ENCODE results near the gene KHK. TPM values are rescaled to one million over a fixed set of nuclear protein-coding genes. Genes with fewer than 3 reads are reported as not detected.

The KHK gene
- total RNA-seq, 1 donor from 2014 or later, result 0.85 TPM

DNA sequence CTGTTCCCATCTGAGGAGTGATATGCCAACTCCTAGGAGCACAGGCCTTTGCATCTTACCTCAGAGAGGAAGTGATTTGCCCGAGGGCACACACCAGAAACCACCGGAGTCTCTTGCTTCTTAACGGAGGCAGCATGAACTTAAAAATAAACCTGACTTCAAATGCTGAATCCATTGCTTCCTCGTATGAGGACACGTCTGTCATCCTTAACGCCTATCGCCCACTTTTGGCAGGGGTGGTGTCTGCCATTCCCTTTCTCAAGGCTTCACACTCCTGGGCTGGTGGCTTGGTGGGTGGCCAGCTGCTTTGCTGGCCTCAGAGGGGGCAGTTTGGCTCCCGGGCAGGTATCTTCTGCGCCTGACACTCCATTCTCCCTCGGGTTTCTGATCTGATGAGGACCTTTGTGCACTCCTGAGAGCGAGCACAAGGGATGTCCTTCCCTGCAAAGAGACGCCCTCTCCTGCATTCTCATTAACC, 48.9 kb downstream of the KHK start:
- no peak for TF ChIP-seq CTCF (IDR thresholded peaks at IDR 0.05)
- Histone ChIP-seq H3K4me3 (no peak overlapping the region), H3K36me3 (peaks cover 16 to 18% of the 10 kb centered on the region in 2 donors), H3K27me3 (no peaks in the 10 kb centered on the region), H3K27ac (no peak overlapping the region), H3K4me1 (peaks cover 5 to 11% of the 10 kb centered on the region in 2 donors), H3K9me3 (no peaks in the 10 kb centered on the region)
- intact Hi-C loops (cut with DNase I), result loop anchor here (2.0 to 10.0 kb wide), 2 partner anchors 81 to 359 kb away; partner anchors contain the start of genes CAD, FNDC4 and GCKR
- DNase-seq (ENCODE audit: low spot score in 2 of 2), result no peak

- peaks cover 6 to 7% of the 10 kb centered on the region in 2 donors for H3K36me3 ChIP-seq
- intact Hi-C loops (cut with DNase I), result loop anchor here (10.0 kb wide), 1 partner anchor 358 kb away; the partner anchor contains the start of genes FNDC4 and GCKR
- H3K4me3 ChIP-seq, result no peak overlapping the region
- no peaks in the 10 kb centered on the region for H3K27me3 ChIP-seq
- H3K9me3 ChIP-seq, result no peaks in the 10 kb centered on the region
- H3K27ac ChIP-seq, result no peak overlapping the region
- TF ChIP-seq CTCF (IDR thresholded peaks at IDR 0.05), result no peak
- H3K4me1 ChIP-seq, result peaks cover 5 to 11% of the 10 kb centered on the region in 2 donors
- no peak for DNase-seq (ENCODE audit: low spot score in 2 of 2)
Measured at GRCh38 chr2:27136751-27137150, 50.2 kb downstream of the KHK start.

GRCh38 chr2:27137322-27137935, 50.9 kb downstream of the KHK start:
- intact Hi-C loops (cut with DNase I), result loop anchor here (10.0 kb wide), 1 partner anchor 357 kb away; the partner anchor contains the start of genes FNDC4 and GCKR

DNA sequence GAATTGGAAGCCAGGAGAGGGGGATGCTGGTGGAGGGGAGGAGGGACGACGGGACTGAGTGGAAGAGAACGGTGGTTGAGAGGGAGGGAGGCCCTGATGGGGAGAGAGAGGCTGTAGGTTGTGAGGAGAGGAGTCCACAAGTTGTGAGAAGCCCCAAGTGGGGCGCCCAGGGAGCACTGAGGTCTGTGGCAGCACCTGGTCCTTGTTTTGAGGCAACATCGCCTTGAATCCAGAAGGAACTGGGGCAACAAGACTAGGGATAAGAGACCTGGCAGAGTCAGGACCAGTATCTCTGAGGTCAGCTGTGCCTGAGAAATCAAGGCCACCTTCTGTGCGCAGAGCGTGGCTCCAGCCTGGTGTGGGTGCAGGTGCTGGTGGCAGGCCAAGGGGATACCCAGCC, 51.5 kb downstream of the KHK start:
- no peak overlapping the region for H3K4me3 ChIP-seq
- no peak for TF ChIP-seq CTCF (IDR thresholded peaks at IDR 0.05)
- H3K27ac ChIP-seq, result no peak overlapping the region
- DNase-seq (ENCODE audit: low spot score in 2 of 2), result no peak
- intact Hi-C loops (cut with DNase I), result loop anchor here (10.0 kb wide), 1 partner anchor 357 kb away; the partner anchor contains the start of genes FNDC4 and GCKR
- no peaks in the 10 kb centered on the region for H3K9me3 ChIP-seq
- H3K36me3 ChIP-seq, result no peaks in the 10 kb centered on the region
- peaks cover 5 to 6% of the 10 kb centered on the region in 2 donors for H3K4me1 ChIP-seq
- no peaks in the 10 kb centered on the region for H3K27me3 ChIP-seq

More at GRCh38 chr2:27137322-27137935, 50.9 kb downstream of the KHK start:
- Histone ChIP-seq H3K4me1 (peaks cover 5 to 11% of the 10 kb centered on the region in 2 donors), H3K27me3 (no peaks in the 10 kb centered on the region), H3K27ac (no peak overlapping the region), H3K36me3 (peaks cover 0 to under 1% of the 10 kb centered on the region in 2 donors), H3K9me3 (no peaks in the 10 kb centered on the region), H3K4me3 (no peak overlapping the region)
- no peak for TF ChIP-seq CTCF (IDR thresholded peaks at IDR 0.05)
- no peak for DNase-seq (ENCODE audit: low spot score in 2 of 2)

GRCh38 chr2:27139310-27139709, 52.7 kb downstream of the KHK start, which contains the start of gene PRR30:
PRR30 (minus strand) TSS chr2:27139410; CDS start chr2:27138329, 1,081 bp downstream.
- TF ChIP-seq CTCF (IDR thresholded peaks at IDR 0.05), result no peak
- intact Hi-C loops (cut with DNase I), result loop anchor here (10.0 kb wide), 1 partner anchor 355 kb away; the partner anchor contains the start of genes FNDC4 and GCKR
- no peak within 1 kb of the TSS for H3K27ac ChIP-seq
- H3K27me3 ChIP-seq, result no peaks in the 10 kb centered on the region
- DNase-seq (ENCODE audit: low spot score in 2 of 2), result no peak
- no peak within 1 kb of the TSS for H3K4me3 ChIP-seq
- H3K9me3 ChIP-seq, result no peaks in the 10 kb centered on the region
- no peaks in the 10 kb centered on the region for H3K36me3 ChIP-seq
- H3K4me1 ChIP-seq, result no peaks in the 10 kb centered on the region
